Superior temporal gyrus (tissue), 1 donor: Measurements from ENCODE around the gene ITPK1.
A peak's percentile ranks its signal among the peaks of the same experiment; 100 is the strongest.

Source experiments
- DNase-seq: peaks from one replicate; pipeline ENCODE4 v3.0.0-alpha.2; 2016; ENCODE audit errors: extremely low spot score

ITPK1 gene

DNA sequence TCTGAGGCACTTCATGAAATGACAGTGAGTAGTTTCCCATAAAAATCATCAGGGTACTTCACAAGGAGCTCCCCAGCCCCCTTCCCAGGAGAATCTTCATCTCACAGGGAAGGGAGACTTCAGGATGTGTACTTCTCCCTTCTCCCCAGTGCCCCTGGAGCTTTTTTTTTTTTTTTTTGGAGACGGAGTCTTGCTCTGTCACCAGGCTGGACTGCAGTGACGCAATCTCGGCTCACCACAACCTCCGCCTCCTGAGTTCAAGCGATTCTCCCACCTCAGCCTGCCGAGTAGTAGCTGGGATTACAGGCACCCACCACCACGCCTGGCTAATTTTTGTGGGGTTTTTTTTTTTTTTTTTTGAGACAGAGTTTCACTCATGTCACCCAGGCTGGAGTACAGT lies 10.4 kb downstream of the ITPK1 start:
- no peak for DNase-seq

DNA sequence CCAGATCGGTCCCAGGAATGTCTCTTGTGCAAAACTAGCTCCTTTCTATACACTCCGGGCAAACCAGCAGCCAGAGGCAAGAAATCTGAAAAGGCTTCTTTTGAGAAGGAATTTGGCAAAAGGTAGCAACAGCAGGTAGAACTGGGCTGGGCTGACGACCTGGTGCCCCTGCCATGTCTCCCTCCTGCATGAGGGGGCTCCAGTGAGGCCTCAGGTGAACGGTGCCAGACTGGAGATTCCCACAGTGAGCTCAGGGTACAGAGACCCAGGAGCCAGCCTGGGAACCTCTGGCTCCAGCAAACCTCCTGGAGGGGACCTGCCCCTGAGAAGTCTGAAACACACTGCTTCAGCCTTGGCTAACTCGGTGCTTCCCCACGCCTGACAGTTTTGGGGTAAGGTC lies 10.8 kb downstream of the ITPK1 start:
- DNase-seq, result no peak

GRCh38 chr14:93103392-93104080 lies 12.2 kb downstream of the ITPK1 start:
- no peak for DNase-seq

- DNase-seq, result no peak
Observed at GRCh38 chr14:93102141-93102540, 13.6 kb downstream of the ITPK1 start.

DNA sequence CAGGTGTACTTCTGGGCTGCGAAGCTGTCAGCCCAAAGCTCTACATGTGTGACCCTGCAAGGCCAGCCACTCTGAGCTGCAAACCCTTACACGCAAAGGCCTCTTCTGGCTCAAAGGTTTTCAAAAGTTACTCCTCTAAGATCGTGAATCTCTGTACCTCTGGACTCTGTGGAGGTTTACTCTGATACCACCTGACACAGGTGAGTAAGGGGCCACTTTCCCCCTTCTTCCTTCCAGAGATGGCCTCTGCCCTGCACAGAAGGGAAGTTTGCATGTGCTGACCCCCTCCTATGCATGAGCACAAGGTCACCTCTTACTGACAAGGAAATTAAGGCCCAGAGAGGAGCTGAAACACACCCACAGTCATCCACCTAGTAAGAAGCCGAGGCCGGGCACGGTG lies 14.5 kb downstream of the ITPK1 start:
- no peak for DNase-seq

DNA sequence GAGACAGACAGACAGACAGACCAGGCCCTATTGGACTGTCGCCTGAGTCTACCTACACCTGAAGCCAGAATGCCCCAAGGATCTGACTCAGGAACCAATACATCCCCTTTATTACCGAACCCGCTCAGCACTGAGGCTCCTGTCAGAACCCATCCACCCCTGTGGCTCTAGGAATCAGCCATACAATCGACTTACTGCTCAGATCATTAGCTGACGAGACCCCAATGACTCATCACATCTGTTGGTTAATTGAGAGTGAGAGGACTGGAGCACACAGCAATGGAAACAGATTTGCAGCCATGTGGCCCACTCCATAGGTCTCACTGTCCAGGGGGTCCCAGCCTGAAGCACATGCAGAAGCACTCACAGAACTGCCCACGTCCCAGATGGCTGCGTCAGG lies 15.2 kb downstream of the ITPK1 start:
- DNase-seq, result no peak

DNA sequence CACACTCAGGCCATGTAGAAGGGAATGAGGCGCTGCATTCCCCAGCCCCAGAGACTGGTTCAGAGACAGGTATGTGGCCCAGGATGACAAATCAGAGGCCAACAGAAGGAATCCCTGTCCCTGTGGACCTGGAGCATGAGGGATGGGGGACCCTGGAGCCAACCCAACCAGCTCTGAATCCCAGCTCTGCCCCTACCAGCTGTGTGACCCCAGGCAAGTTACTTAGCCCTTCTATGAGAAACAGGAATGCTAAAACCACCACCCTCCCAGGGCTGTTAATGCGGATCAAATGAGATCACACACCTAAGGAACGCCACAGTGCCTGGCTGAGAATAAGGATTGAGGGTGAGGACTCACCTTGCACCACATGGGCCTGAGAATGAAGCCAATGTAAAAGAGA lies 15.6 kb downstream of the ITPK1 start:
- DNase-seq, result no peak

GRCh38 chr14:93099643-93100042 lies 16.1 kb downstream of the ITPK1 start:
- no peak for DNase-seq

- DNase-seq, result no peak
Observed at GRCh38 chr14:93099196-93099595, 16.5 kb downstream of the ITPK1 start.

GRCh38 chr14:93096691-93097322 lies 18.9 kb downstream of the ITPK1 start:
- no peak for DNase-seq

- no peak for DNase-seq
Observed at GRCh38 chr14:93095742-93096510, 19.8 kb downstream of the ITPK1 start.

DNA sequence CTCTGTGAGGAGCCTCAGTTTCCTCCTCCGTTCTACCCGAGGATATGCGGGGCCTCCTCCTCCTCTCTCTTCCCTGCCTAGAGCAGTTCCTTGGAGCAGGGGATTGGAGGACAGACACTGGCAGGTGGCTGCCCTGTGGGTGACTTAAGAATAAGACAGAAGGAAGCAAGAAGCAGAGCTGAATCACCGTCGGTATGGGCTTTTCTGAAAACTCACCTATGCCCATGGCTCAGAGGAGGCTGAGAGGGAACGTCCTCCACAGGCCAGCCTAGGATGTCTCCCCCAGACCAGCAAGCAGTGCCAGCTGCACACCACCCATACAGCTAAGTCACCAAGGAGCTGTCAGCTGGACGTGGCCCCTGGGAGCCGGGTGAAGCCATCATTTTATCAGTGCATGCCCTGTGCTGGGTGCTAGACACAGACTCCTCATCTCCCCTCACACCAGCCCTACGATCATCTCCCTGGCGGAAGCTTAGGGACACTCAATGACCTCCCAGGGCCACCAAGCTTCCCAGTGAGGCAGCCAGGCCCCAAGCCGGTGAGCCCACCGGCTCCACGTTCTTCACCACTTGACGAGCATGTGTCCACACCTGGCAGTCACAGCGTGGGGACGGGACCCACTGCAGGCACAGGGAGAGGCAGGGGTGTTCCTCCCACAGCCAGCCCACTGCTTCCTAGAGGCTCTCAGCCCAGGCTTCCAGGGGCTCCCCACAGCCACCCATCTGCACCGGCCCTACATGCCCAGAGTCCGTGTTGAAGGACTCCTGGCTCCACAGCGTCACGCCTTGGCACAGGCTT lies 21.4 kb downstream of the ITPK1 start:
- no peak for DNase-seq

GRCh38 chr14:93092606-93093556 lies 22.8 kb downstream of the ITPK1 start:
- no peak for DNase-seq

- DNase-seq, result no peak
Observed at GRCh38 chr14:93091666-93092065, 24.1 kb downstream of the ITPK1 start.

GRCh38 chr14:93090826-93091555 lies 24.7 kb downstream of the ITPK1 start:
- DNase-seq, result peak; percentile 62

GRCh38 chr14:93089521-93090269 lies 26.0 kb downstream of the ITPK1 start:
- DNase-seq, result no peak

GRCh38 chr14:93086441-93087055 lies 29.2 kb downstream of the ITPK1 start:
- no peak for DNase-seq

DNA sequence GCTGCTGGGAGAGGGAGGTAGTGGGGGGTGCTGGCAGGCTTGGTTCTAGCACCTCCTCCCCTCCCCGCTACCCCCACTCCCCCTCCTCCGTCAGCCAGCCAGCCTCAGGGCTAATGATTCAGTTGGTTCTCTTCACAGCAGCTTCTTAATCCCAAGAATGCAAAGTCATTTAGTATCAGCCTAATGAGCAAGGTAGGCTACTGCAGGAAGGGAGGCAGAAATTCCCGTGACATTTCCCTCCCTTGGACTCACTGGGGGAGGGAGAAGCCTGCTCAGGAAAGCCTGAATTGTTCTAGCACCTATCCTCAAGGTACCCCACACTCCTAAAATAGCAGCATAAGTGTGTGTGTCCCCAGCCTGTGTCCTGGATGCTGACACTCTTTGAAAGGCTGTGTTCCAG lies 29.8 kb downstream of the ITPK1 start:
- DNase-seq, result no peak
